Activated CD8-positive, alpha-beta T cell treated with anti-CD3 and anti-CD28 coated beads for 36 hours (primary cell): ENCODE results near the gene ANGPTL4. TPM values are rescaled to one million over a fixed set of nuclear protein-coding genes. Genes with fewer than 3 reads are reported as not detected.
"Not testable (repeated sequence)": the region's sequence is repeated elsewhere in the genome, so short reads cannot be mapped to it uniquely, and the experiment has no call there.

Experiments
- ATAC-seq: fragments of 200-7000 bp; cut with Tn5 transposase; one replicate; pipeline ENCODE4 v1.10.0; 2021; ENCODE audit warnings: mild to moderate bottlenecking, moderate library complexity
- CTCF ChIA-PET: fragments of 350-600 bp; sonication (Branson Sonifier 250); formaldehyde crosslinking; loops from one replicate; lab custom pipeline; 2021; ENCODE audit warnings: antibody characterized with exemption; lab: Charles Lee
- POLR2A ChIA-PET: fragments of 350-600 bp; sonication (Branson Sonifier 250); formaldehyde crosslinking; loops from one replicate; lab custom pipeline; 2021; ENCODE audit warnings: antibody characterized with exemption; lab: Charles Lee
- DNase-seq: peaks from one replicate; pipeline ENCODE4 v3.0.0-alpha.2; 2020
- H3K27ac Mint-ChIP-seq: one replicate; pipeline ENCODE4 v1.8.0; 2021; ENCODE audit warnings: mild to moderate bottlenecking, mixed read lengths
- H3K27me3 Mint-ChIP-seq: one replicate; pipeline ENCODE4 v1.8.0; 2021; ENCODE audit warnings: mixed read lengths
- H3K36me3 Mint-ChIP-seq: one replicate; pipeline ENCODE4 v1.8.0; 2021; ENCODE audit warnings: low read depth, mixed read lengths
- H3K4me1 Mint-ChIP-seq: one replicate; pipeline ENCODE4 v1.8.0; 2021; ENCODE audit warnings: low read depth, mixed read lengths
- H3K4me3 Mint-ChIP-seq: one replicate; pipeline ENCODE4 v1.8.0; 2021; ENCODE audit warnings: mild to moderate bottlenecking, moderate library complexity, mixed read lengths
- H3K9me3 Mint-ChIP-seq: one replicate; pipeline ENCODE4 v1.8.0; 2021; ENCODE audit warnings: mixed read lengths
- intact Hi-C: fragments of 100-400 bp; cut with micrococcal nuclease; formaldehyde crosslinking; loops from one replicate; pipeline ENCODE4 v1.10.0; 2022
- total RNA-seq, 2 experiments: library from RNA; stranded (reverse); gene quantifications; one replicate each; pipeline ENCODE4 v1.2.3, GENCODE V29; 2021
- TF ChIP-seq, protein P1 (sequence below): fragments of 200-600 bp; IDR thresholded peaks from one replicate; pipeline ENCODE4 v1.8.0; 2022; ENCODE audit warnings: antibody characterized with exemption, mild to moderate bottlenecking

ANGPTL4 gene, protein sequence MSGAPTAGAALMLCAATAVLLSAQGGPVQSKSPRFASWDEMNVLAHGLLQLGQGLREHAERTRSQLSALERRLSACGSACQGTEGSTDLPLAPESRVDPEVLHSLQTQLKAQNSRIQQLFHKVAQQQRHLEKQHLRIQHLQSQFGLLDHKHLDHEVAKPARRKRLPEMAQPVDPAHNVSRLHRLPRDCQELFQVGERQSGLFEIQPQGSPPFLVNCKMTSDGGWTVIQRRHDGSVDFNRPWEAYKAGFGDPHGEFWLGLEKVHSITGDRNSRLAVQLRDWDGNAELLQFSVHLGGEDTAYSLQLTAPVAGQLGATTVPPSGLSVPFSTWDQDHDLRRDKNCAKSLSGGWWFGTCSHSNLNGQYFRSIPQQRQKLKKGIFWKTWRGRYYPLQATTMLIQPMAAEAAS
- 10 to 100 TPM; 26.8 to 27.8 TPM for total RNA-seq

DNA sequence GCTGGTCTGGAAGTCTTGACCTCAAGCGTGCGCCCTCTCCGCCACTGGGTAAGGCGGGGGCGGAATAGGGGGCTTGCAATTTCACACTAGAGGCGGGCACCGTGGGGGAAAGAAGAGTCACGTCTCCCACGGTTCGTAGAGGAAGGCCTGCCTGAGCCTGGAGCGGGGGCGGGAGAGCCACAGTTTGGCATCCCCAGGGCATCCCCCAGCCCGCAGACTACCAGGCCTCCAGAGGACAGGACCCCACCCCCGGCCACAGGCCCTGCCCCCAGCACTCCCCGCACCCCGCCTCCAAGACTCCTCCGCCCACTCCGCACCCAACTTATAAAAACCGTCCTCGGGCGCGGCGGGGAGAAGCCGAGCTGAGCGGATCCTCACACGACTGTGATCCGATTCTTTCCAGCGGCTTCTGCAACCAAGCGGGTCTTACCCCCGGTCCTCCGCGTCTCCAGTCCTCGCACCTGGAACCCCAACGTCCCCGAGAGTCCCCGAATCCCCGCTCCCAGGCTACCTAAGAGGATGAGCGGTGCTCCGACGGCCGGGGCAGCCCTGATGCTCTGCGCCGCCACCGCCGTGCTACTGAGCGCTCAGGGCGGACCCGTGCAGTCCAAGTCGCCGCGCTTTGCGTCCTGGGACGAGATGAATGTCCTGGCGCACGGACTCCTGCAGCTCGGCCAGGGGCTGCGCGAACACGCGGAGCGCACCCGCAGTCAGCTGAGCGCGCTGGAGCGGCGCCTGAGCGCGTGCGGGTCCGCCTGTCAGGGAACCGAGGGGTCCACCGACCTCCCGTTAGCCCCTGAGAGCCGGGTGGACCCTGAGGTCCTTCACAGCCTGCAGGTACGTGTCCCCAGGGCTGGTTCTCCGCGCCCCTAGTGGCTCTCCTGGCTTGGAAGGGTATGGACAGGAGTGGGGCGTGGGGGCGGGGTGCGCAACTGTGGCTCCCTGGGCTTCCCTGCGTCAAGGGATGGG is at the start of gene ANGPTL4:
ANGPTL4 (plus strand) TSS at position 353 of the 969 bp plus-strand sequence; CDS start at position 520, 167 bp downstream.
- intact Hi-C loops, result no loop called here
- POLR2A ChIA-PET, result interaction anchor here (1.0 to 1.2 kb wide), 4 partner anchors 9 to 119 kb away, joined by 3 to 4 read pairs (median 4); no protein-coding TSS in a partner anchor

GRCh38 chr19:8314981-8315640 is 48.8 kb upstream of the ANGPTL4 start:
- ATAC-seq, DNase-seq, H3K4me3 Mint-ChIP-seq, H3K9me3 Mint-ChIP-seq, intact Hi-C loops, H3K27me3 Mint-ChIP-seq, POLR2A ChIA-PET, H3K27ac Mint-ChIP-seq, CTCF ChIA-PET: not testable (repeated sequence)
- H3K36me3 Mint-ChIP-seq, result peaks cover 25% of the 10 kb centered on the region
- peaks cover 12% of the 10 kb centered on the region for H3K4me1 Mint-ChIP-seq

More for the DNA sequence above, at the start of gene ANGPTL4:
- Mint-ChIP-seq H3K4me1 (peaks cover 34% of the 10 kb centered on the region), H3K36me3 (peaks cover 12% of the 10 kb centered on the region), H3K4me3 (peak within 1 kb of the TSS; percentile 83), H3K9me3 (no peaks in the 10 kb centered on the region), H3K27ac (peak within 1 kb of the TSS; percentile 76), H3K27me3 (peaks cover 50% of the 10 kb centered on the region)
- CTCF ChIA-PET, result interaction anchor here (1.4 to 8.3 kb wide), 3 partner anchors 11 to 49 kb away, joined by 4 to 67 read pairs (median 5); partner anchors contain the start of gene MARCHF2
- ATAC-seq (peak; percentile 92), DNase-seq (peak; percentile 96)
- TF ChIP-seq, protein P1, sequence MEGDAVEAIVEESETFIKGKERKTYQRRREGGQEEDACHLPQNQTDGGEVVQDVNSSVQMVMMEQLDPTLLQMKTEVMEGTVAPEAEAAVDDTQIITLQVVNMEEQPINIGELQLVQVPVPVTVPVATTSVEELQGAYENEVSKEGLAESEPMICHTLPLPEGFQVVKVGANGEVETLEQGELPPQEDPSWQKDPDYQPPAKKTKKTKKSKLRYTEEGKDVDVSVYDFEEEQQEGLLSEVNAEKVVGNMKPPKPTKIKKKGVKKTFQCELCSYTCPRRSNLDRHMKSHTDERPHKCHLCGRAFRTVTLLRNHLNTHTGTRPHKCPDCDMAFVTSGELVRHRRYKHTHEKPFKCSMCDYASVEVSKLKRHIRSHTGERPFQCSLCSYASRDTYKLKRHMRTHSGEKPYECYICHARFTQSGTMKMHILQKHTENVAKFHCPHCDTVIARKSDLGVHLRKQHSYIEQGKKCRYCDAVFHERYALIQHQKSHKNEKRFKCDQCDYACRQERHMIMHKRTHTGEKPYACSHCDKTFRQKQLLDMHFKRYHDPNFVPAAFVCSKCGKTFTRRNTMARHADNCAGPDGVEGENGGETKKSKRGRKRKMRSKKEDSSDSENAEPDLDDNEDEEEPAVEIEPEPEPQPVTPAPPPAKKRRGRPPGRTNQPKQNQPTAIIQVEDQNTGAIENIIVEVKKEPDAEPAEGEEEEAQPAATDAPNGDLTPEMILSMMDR, result no peak

DNA sequence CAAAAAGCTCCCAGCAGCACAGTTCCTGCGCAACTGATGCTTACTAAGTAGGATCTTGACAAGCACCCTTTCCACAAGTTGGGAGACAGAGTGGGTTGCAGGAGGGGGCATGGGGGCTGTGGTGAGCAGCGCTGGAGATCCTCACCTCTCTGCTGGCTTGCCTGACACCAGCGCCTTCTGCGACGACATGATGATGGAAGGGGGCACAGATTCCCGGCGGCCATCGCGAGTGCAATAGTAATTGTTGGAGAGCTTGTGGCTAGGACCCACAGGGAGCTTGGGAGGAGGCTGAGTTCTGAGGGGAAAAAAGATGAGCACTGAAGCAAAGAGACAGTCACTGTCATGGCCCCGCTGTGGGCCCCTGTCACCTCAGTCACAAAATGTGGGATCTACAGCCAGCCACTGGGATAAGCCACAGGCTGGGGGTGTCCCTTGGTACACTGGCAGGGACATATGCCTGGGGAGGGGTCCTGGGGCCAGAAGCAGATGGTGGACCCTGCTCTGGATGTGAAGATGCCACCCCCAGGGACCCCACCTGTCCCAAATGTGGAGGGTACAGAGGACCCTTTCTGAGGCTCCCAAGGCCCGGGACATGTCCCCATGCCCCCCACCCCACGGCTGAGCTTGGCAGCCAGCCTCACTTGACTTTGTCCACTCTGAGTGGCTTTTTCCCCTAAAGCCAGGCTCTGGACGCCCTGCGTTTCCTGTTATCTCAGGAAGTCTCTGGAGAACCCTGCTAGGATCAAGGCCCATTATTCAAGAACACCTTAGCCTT is 47.4 kb upstream of the ANGPTL4 start:
- CTCF ChIA-PET, result interaction anchor here (1.0 to 1.4 kb wide), 2 partner anchors 13 to 38 kb away, joined by 3 to 4 read pairs; no protein-coding TSS in a partner anchor
- no peak overlapping the region for H3K27ac Mint-ChIP-seq

DNA sequence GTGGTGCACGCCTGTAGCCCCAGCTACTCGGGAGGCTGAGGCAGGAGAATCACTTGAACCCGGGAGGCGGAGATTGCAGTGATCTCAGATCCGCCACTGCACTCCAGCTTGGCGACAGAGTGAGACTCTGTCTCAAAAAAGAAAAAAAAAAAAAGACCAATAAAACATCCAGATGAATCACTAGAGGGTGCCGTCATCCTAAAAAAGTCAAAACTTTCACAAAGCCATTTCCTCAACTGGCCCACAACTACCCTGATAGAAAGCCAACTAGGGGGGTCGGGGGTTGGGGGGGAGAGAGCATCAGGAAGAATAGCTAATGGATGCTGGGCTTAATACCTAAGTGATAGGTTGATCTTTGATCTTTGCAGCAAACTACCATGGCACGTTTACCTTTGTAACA is 45.1 kb upstream of the ANGPTL4 start:
- DNase-seq, H3K27me3 Mint-ChIP-seq, ATAC-seq, H3K9me3 Mint-ChIP-seq, intact Hi-C loops, H3K27ac Mint-ChIP-seq: not testable (repeated sequence)
- Mint-ChIP-seq H3K4me1 (peaks cover 26% of the 10 kb centered on the region), H3K4me3 (peak overlapping the region; percentile 38), H3K36me3 (peaks cover 46% of the 10 kb centered on the region)
- CTCF ChIA-PET, result interaction anchor here (1.1 kb wide), 1 partner anchor 10 kb away, joined by 3 read pairs; no protein-coding TSS in a partner anchor
- POLR2A ChIA-PET, result interaction anchor here (0.7 to 1.3 kb wide), 2 partner anchors 10 to 106 kb away, joined by 3 to 5 read pairs; partner anchors contain the start of gene CD320

More for the DNA sequence above, 47.4 kb upstream of the ANGPTL4 start:
- H3K27me3 Mint-ChIP-seq, result no peaks in the 10 kb centered on the region
- POLR2A ChIA-PET, result interaction anchor here (1.3 kb wide), 2 partner anchors 9 to 197 kb away, joined by 3 to 4 read pairs; no protein-coding TSS in a partner anchor
- ATAC-seq, result no peak
- H3K9me3 Mint-ChIP-seq, result no peaks in the 10 kb centered on the region
- DNase-seq, result no peak
- intact Hi-C loops, result no loop called here
- peaks cover 14% of the 10 kb centered on the region for H3K4me1 Mint-ChIP-seq
- no peak overlapping the region for H3K4me3 Mint-ChIP-seq
- TF ChIP-seq, protein P1, result no peak
- peaks cover 25% of the 10 kb centered on the region for H3K36me3 Mint-ChIP-seq
